Left colon (tissue), 2 donors: ENCODE measurements around the gene CPLANE2. TPM values are rescaled to one million over a fixed set of nuclear protein-coding genes. Genes with fewer than 3 reads are reported as not detected.
"Not testable (repeated sequence)": the region's sequence is repeated elsewhere in the genome, so short reads cannot be mapped to it uniquely, and the experiment has no call there.

Experiments used
- ATAC-seq: fragments of 200-7000 bp; cut with Tn5 transposase; one replicate; pipeline ENCODE4 v1.9.1; 2020; ENCODE audit warnings: mild to moderate bottlenecking, moderate library complexity
- DNase-seq, 2 donors: peaks; one replicate each; pipeline ENCODE4 v3.0.0-alpha.2; 2020
- intact Hi-C, 2 donors: fragments of 100-400 bp; cut with DNase I in 1 of 2; cut with micrococcal nuclease in 1 of 2; formaldehyde crosslinking; loops; one replicate each; pipeline versions ENCODE4 v1.11.2 to v1.14.0; 2022; cut with DNase I, micrococcal nuclease
- long read RNA-seq: library from polyadenylated mRNA; unstranded; transcript quantifications from one replicate; pipeline ENCODE4 v2.0.0, GENCODE V29; 2021
- total RNA-seq, 2 donors: library from RNA; stranded (reverse); fragmentation: NEBNext Ultra II Directional; extraction: Animal tissue kit (Norgen Biotek cat#: 25700); gene quantifications; one replicate each; pipeline ENCODE4 v1.2.1, GENCODE V29; 2021
- donor health status: DM: no; HTN: no; CAD: no.
- donor health status: DM: yes; HTN: yes; CAD: no.

Gene CPLANE2
- 1 to 10 TPM; 5.9 to 7.6 TPM for total RNA-seq
- long read RNA-seq, partial matches to known transcripts = 0 of 5 reads
- long read RNA-seq, other reads (novel, unspliced or antisense) = 0 of 5 reads

- intact Hi-C loops = no loop called here
- DNase-seq (peak; percentile 96 to 98), ATAC-seq (peak; percentile 96)
Measured at GRCh38 chr1:16236511-16237342, at the start of gene CPLANE2. Gene CPLANE2, minus strand, starts transcription at chr1:16237183. Its CDS starts 441 bp downstream, at chr1:16236742.

- intact Hi-C loops = no loop called here
Measured at GRCh38 chr1:16286122-16286521, 49.1 kb upstream of the CPLANE2 start.

GRCh38 chr1:16281765-16282164 lies 44.8 kb upstream of the CPLANE2 start:
- DNase-seq = no peak

More at GRCh38 chr1:16286122-16286521, 49.1 kb upstream of the CPLANE2 start:
- ATAC-seq (no peak), DNase-seq (no peak)

GRCh38 chr1:16279186-16279585 lies 42.2 kb upstream of the CPLANE2 start:
- ATAC-seq (no peak), DNase-seq (no peak)
- intact Hi-C loops = no loop called here

More at GRCh38 chr1:16281765-16282164, 44.8 kb upstream of the CPLANE2 start:
- no peak for ATAC-seq
- intact Hi-C loops = no loop called here

GRCh38 chr1:16276302-16277030 lies 39.5 kb upstream of the CPLANE2 start:
- intact Hi-C loops = no loop called here
- ATAC-seq (peak; percentile 78), DNase-seq (no peak)

GRCh38 chr1:16275591-16275990 lies 38.6 kb upstream of the CPLANE2 start:
- ATAC-seq = no peak
- intact Hi-C loops = no loop called here
- no peak for DNase-seq

- ATAC-seq = no peak
- intact Hi-C loops = no loop called here
- no peak for DNase-seq
Measured at GRCh38 chr1:16267690-16268180, 30.8 kb upstream of the CPLANE2 start.

- intact Hi-C loops = no loop called here
- ATAC-seq (no peak), DNase-seq (no peak)
Measured at GRCh38 chr1:16266411-16267118, 29.6 kb upstream of the CPLANE2 start.

- DNase-seq (no peak), ATAC-seq (no peak)
- intact Hi-C loops = no loop called here
Measured at GRCh38 chr1:16262067-16262466, 25.1 kb upstream of the CPLANE2 start.

- intact Hi-C loops = no loop called here
- ATAC-seq = no peak
Measured at GRCh38 chr1:16260814-16261213, 23.8 kb upstream of the CPLANE2 start.

GRCh38 chr1:16258591-16259135 lies 21.7 kb upstream of the CPLANE2 start:
- ATAC-seq = no peak
- intact Hi-C loops = no loop called here
- no peak for DNase-seq

More at GRCh38 chr1:16260814-16261213, 23.8 kb upstream of the CPLANE2 start:
- DNase-seq = no peak

GRCh38 chr1:16257968-16258367 lies 21.0 kb upstream of the CPLANE2 start:
- ATAC-seq (no peak), DNase-seq (no peak)
- intact Hi-C loops = no loop called here

- DNase-seq, intact Hi-C loops, ATAC-seq: not testable (repeated sequence)
Measured at GRCh38 chr1:16257556-16257955, 20.6 kb upstream of the CPLANE2 start.

GRCh38 chr1:16256478-16256877 lies 19.5 kb upstream of the CPLANE2 start:
- intact Hi-C loops = no loop called here
- no peak for DNase-seq
- no peak for ATAC-seq

- DNase-seq (no peak), ATAC-seq (no peak)
- intact Hi-C loops = no loop called here
Measured at GRCh38 chr1:16254263-16254928, 17.4 kb upstream of the CPLANE2 start.

GRCh38 chr1:16253332-16253922 lies 16.4 kb upstream of the CPLANE2 start:
- no peak for ATAC-seq
- no peak for DNase-seq
- intact Hi-C loops = no loop called here

GRCh38 chr1:16252912-16253311 lies 15.9 kb upstream of the CPLANE2 start:
- ATAC-seq (no peak), DNase-seq (no peak)
- intact Hi-C loops = no loop called here

- ATAC-seq (no peak), DNase-seq (no peak)
- intact Hi-C loops = no loop called here
Measured at GRCh38 chr1:16251381-16251780, 14.4 kb upstream of the CPLANE2 start.
